Measurements from ENCODE around the gene USP31. TPM values are rescaled to one million over a fixed set of nuclear protein-coding genes. Genes with fewer than 3 reads are reported as not detected.

Gene USP31
- total RNA-seq, 1 experiment from 2014 or later = 17.4 TPM

DNA sequence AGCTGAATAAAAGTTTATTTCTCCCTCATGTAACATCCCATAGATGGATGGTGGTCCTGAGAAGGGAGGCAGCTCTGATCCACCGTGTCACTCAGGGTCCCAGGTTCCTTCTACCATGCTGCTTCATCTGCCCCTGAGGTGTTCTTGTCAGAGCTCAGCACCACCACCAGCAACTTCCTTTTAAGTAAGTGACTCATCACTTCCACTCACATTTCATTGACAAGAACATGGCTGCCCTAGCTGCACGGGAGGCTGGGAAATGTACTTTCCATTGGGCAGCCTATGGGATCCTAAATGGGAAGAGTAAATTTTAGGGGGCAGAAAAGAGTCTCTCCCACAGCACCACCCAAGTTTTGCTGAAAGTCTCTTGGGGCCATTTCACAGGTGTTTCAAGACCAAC lies 134.7 kb downstream of the USP31 start:
- no peak for DNase-seq (ENCODE audit: low spot score)
- no peak for ATAC-seq
- no peaks in the 10 kb centered on the region for H3K36me3 Mint-ChIP-seq
- no peak for TF ChIP-seq STAT6 (CRISPR knock-in tag; conservative IDR thresholded peaks at IDR 0.05; ENCODE audit: low read depth)
- TF ChIP-seq, protein P1, sequence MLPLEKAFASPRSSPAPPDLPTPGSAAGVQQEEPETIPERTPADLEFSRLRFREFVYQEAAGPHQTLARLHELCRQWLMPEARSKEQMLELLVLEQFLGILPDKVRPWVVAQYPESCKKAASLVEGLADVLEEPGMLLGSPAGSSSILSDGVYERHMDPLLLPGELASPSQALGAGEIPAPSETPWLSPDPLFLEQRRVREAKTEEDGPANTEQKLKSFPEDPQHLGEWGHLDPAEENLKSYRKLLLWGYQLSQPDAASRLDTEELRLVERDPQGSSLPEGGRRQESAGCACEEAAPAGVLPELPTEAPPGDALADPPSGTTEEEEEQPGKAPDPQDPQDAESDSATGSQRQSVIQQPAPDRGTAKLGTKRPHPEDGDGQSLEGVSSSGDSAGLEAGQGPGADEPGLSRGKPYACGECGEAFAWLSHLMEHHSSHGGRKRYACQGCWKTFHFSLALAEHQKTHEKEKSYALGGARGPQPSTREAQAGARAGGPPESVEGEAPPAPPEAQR (CRISPR knock-in tag; IDR thresholded peaks at IDR 0.05) = no peak
- TF ChIP-seq, protein P2, sequence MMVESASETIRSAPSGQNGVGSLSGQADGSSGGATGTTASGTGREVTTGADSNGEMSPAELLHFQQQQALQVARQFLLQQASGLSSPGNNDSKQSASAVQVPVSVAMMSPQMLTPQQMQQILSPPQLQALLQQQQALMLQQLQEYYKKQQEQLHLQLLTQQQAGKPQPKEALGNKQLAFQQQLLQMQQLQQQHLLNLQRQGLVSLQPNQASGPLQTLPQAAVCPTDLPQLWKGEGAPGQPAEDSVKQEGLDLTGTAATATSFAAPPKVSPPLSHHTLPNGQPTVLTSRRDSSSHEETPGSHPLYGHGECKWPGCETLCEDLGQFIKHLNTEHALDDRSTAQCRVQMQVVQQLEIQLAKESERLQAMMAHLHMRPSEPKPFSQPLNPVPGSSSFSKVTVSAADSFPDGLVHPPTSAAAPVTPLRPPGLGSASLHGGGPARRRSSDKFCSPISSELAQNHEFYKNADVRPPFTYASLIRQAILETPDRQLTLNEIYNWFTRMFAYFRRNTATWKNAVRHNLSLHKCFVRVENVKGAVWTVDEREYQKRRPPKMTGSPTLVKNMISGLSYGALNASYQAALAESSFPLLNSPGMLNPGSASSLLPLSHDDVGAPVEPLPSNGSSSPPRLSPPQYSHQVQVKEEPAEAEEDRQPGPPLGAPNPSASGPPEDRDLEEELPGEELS (CRISPR knock-in tag; IDR thresholded peaks at IDR 0.05) = no peak
- TF ChIP-seq NR3C1 (CRISPR knock-in tag; conservative IDR thresholded peaks at IDR 0.05; ENCODE audit: low read depth) = no peak
- no peak for TF ChIP-seq ZNF121 (CRISPR knock-in tag; IDR thresholded peaks at IDR 0.05)
- no peak for TF ChIP-seq E2F4 (CRISPR knock-in tag; IDR thresholded peaks at IDR 0.05; ENCODE audit: borderline replicate concordance, low read depth)
- no peak for TF ChIP-seq ELF4 (CRISPR knock-in tag; IDR thresholded peaks at IDR 0.05; ENCODE audit: low read depth)
- no peak for TF ChIP-seq ZNF138 (CRISPR knock-in tag; conservative IDR thresholded peaks at IDR 0.05)
- TF ChIP-seq CBFB (CRISPR knock-in tag; IDR thresholded peaks at IDR 0.05; ENCODE audit: low read depth) = no peak
- TF ChIP-seq SMAD3 (CRISPR knock-in tag; IDR thresholded peaks at IDR 0.05; ENCODE audit: borderline replicate concordance) = no peak
- no peak for TF ChIP-seq SMAD4 (CRISPR knock-in tag; IDR thresholded peaks at IDR 0.05)
- TF ChIP-seq SP1 (CRISPR knock-in tag; conservative IDR thresholded peaks at IDR 0.05) = no peak
- TF ChIP-seq, protein P3, sequence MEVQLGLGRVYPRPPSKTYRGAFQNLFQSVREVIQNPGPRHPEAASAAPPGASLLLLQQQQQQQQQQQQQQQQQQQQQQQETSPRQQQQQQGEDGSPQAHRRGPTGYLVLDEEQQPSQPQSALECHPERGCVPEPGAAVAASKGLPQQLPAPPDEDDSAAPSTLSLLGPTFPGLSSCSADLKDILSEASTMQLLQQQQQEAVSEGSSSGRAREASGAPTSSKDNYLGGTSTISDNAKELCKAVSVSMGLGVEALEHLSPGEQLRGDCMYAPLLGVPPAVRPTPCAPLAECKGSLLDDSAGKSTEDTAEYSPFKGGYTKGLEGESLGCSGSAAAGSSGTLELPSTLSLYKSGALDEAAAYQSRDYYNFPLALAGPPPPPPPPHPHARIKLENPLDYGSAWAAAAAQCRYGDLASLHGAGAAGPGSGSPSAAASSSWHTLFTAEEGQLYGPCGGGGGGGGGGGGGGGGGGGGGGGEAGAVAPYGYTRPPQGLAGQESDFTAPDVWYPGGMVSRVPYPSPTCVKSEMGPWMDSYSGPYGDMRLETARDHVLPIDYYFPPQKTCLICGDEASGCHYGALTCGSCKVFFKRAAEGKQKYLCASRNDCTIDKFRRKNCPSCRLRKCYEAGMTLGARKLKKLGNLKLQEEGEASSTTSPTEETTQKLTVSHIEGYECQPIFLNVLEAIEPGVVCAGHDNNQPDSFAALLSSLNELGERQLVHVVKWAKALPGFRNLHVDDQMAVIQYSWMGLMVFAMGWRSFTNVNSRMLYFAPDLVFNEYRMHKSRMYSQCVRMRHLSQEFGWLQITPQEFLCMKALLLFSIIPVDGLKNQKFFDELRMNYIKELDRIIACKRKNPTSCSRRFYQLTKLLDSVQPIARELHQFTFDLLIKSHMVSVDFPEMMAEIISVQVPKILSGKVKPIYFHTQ (CRISPR knock-in tag; IDR thresholded peaks at IDR 0.05) = no peak
- TF ChIP-seq ZNF671 (CRISPR knock-in tag; IDR thresholded peaks at IDR 0.05) = no peak
- no peak overlapping the region for H3K4me3 Mint-ChIP-seq
- H3K9me3 Mint-ChIP-seq = peaks cover 3% of the 10 kb centered on the region; the same call in 1 of the 2 replicates
- ChIA-PET POLR2A (no interaction called here), CTCF (interaction anchor here (0.9 to 1.5 kb wide), 2 partner anchors 17 to 116 kb away, joined by 3 to 7 read pairs; no protein-coding TSS in a partner anchor)
- 0 out of 2 replicates have a peak, but pooled peaks cover 3% of the 10 kb centered on the region for H3K4me1 Mint-ChIP-seq
- no peak overlapping the region for H3K27ac Mint-ChIP-seq
- H3K27me3 Mint-ChIP-seq (ENCODE audit: low read depth) = no peaks in the 10 kb centered on the region

Other genes starting within 250 kb of the USP31 start
- gene SCNN1G, start 33.3 kb upstream of the USP31 start, total RNA-seq (2021) = 0.78 to 1.3 TPM (median 0.80 TPM) in 3 replicates
- gene SCNN1B, start 152.8 kb upstream of the USP31 start, total RNA-seq (2021) = 3.4 to 4.8 TPM (median 3.6 TPM) in 3 replicates

All from WTC11 (cell line).